ENCODE measurements around the gene TAP2. TPM values are rescaled to one million over a fixed set of nuclear protein-coding genes. Genes with fewer than 3 reads are reported as not detected.

TAP2 gene
- total RNA-seq, 1 donor from 2014 or later: 19.9 TPM

- H3K9me3 ChIP-seq: no peaks in the 10 kb centered on the region
- no peak for DNase-seq (ENCODE audit: extremely low spot score in 2 of 2)
- no peaks in the 10 kb centered on the region for H3K27me3 ChIP-seq
These were observed 45.6 kb downstream of the TAP2 start for GRCh38 chr6:32792901-32793435.

GRCh38 chr6:32790306-32790705 is 48.2 kb downstream of the TAP2 start:
- no peak overlapping the region for H3K4me3 ChIP-seq
- intact Hi-C loops (cut with DNase I): loop anchor here (10.0 kb wide), 2 partner anchors 86 to 376 kb away; no protein-coding TSS in a partner anchor
- no peaks in the 10 kb centered on the region for H3K4me1 ChIP-seq
- no peaks in the 10 kb centered on the region for H3K27me3 ChIP-seq
- H3K36me3 ChIP-seq: no peaks in the 10 kb centered on the region
- TF ChIP-seq POLR2A (IDR thresholded peaks at IDR 0.05) (no peak), CTCF (IDR thresholded peaks at IDR 0.05) (no peak), POLR2AphosphoS5 (IDR thresholded peaks at IDR 0.05; ENCODE audit: insufficient read depth in 1 of 2, low read depth in 1 of 2) (no peak)
- no peak for DNase-seq (ENCODE audit: extremely low spot score in 2 of 2)
- no peaks in the 10 kb centered on the region for H3K9me3 ChIP-seq
- no peak overlapping the region for H3K27ac ChIP-seq

More at GRCh38 chr6:32792901-32793435, 45.6 kb downstream of the TAP2 start:
- Histone ChIP-seq H3K27ac (no peak overlapping the region), H3K4me1 (no peaks in the 10 kb centered on the region), H3K36me3 (no peaks in the 10 kb centered on the region), H3K4me3 (no peak overlapping the region)
- TF ChIP-seq CTCF (IDR thresholded peaks at IDR 0.05) (no peak), POLR2A (IDR thresholded peaks at IDR 0.05) (no peak), POLR2AphosphoS5 (IDR thresholded peaks at IDR 0.05; ENCODE audit: insufficient read depth in 1 of 2, low read depth in 1 of 2) (no peak)
- intact Hi-C loops (cut with DNase I): loop anchor here (10.0 kb wide), 2 partner anchors 88 to 378 kb away; no protein-coding TSS in a partner anchor

Other genes with a start within 250 kb of the TAP2 start
- gene HLA-DRB1, start 248.9 kb downstream of the TAP2 start, total RNA-seq: 25.5 TPM
- gene HLA-DQA1, start 201.3 kb downstream of the TAP2 start, total RNA-seq: 7.4 TPM
- 3.2 TPM for gene HLA-DQB1, start 172.1 kb downstream of the TAP2 start, total RNA-seq
- 2.2 TPM for gene HLA-DQA2, start 97.3 kb downstream of the TAP2 start, total RNA-seq
- gene HLA-DQB2, start 75.2 kb downstream of the TAP2 start, total RNA-seq: 4.7 TPM
- gene HLA-DOB, start 21.7 kb downstream of the TAP2 start, total RNA-seq: 2.7 TPM
- 31.9 TPM for gene PSMB8, start 5.3 kb upstream of the TAP2 start, total RNA-seq
- 50.6 TPM for gene TAP1, start 15.0 kb upstream of the TAP2 start, total RNA-seq
- 19.6 TPM for gene PSMB9, start 15.5 kb upstream of the TAP2 start, total RNA-seq
- 10.3 TPM for gene HLA-DMB, start 102.3 kb upstream of the TAP2 start, total RNA-seq
- 27.7 TPM for gene HLA-DMA, start 114.4 kb upstream of the TAP2 start, total RNA-seq
- 125 TPM for gene BRD2, start 129.9 kb upstream of the TAP2 start, total RNA-seq
- gene HLA-DOA, start 170.9 kb upstream of the TAP2 start, total RNA-seq: 30.2 TPM
- 82.3 TPM for gene HLA-DPA1, start 234.9 kb upstream of the TAP2 start, total RNA-seq
- 94.8 TPM for gene HLA-DPB1, start 237.3 kb upstream of the TAP2 start, total RNA-seq